Activated T-cell treated with anti-CD3 and anti-CD28 coated beads for 4 hours (primary cell): ENCODE data around the gene FOXP1.

Source experiments
- DNase-seq: peaks from one replicate; pipeline ENCODE4 v3.0.0-alpha.2; 2020

The FOXP1 gene

GRCh38 chr3:71562938-71563337, 20.6 kb downstream of the FOXP1 start:
- no peak for DNase-seq

GRCh38 chr3:71560665-71561064, 22.9 kb downstream of the FOXP1 start:
- no peak for DNase-seq

GRCh38 chr3:71559578-71560162, 23.9 kb downstream of the FOXP1 start:
- DNase-seq = no peak

GRCh38 chr3:71559021-71559420, 24.5 kb downstream of the FOXP1 start:
- DNase-seq = no peak

GRCh38 chr3:71554649-71555048, 28.9 kb downstream of the FOXP1 start:
- no peak for DNase-seq

GRCh38 chr3:71551311-71551919, 32.1 kb downstream of the FOXP1 start:
- no peak for DNase-seq

GRCh38 chr3:71549951-71550350, 33.6 kb downstream of the FOXP1 start:
- no peak for DNase-seq

- DNase-seq = no peak
Observed at GRCh38 chr3:71548705-71549384, 34.7 kb downstream of the FOXP1 start.

- no peak for DNase-seq
Observed at GRCh38 chr3:71547249-71548198, 36.0 kb downstream of the FOXP1 start.

- no peak for DNase-seq
Observed at GRCh38 chr3:71546821-71547220, 36.7 kb downstream of the FOXP1 start.

GRCh38 chr3:71545330-71545729, 38.2 kb downstream of the FOXP1 start:
- no peak for DNase-seq

- no peak for DNase-seq
Observed at GRCh38 chr3:71543371-71544016, 40.0 kb downstream of the FOXP1 start.

- no peak for DNase-seq
Observed at GRCh38 chr3:71542521-71543370, 40.8 kb downstream of the FOXP1 start.

GRCh38 chr3:71541313-71541712, 42.2 kb downstream of the FOXP1 start:
- DNase-seq = no peak

- DNase-seq = no peak
Observed at GRCh38 chr3:71537211-71537611, 46.3 kb downstream of the FOXP1 start.

- DNase-seq = no peak
Observed at GRCh38 chr3:71536376-71536965, 47.1 kb downstream of the FOXP1 start.

GRCh38 chr3:71533588-71533987, 49.9 kb downstream of the FOXP1 start:
- no peak for DNase-seq

GRCh38 chr3:71532639-71533395, 50.7 kb downstream of the FOXP1 start:
- no peak for DNase-seq

- DNase-seq = no peak
Observed at GRCh38 chr3:71530903-71531530, 52.5 kb downstream of the FOXP1 start.

- DNase-seq = no peak
Observed at GRCh38 chr3:71528816-71529215, 54.7 kb downstream of the FOXP1 start.
